Measurements from ENCODE around the gene MATCAP1.

MATCAP1 gene

DNA sequence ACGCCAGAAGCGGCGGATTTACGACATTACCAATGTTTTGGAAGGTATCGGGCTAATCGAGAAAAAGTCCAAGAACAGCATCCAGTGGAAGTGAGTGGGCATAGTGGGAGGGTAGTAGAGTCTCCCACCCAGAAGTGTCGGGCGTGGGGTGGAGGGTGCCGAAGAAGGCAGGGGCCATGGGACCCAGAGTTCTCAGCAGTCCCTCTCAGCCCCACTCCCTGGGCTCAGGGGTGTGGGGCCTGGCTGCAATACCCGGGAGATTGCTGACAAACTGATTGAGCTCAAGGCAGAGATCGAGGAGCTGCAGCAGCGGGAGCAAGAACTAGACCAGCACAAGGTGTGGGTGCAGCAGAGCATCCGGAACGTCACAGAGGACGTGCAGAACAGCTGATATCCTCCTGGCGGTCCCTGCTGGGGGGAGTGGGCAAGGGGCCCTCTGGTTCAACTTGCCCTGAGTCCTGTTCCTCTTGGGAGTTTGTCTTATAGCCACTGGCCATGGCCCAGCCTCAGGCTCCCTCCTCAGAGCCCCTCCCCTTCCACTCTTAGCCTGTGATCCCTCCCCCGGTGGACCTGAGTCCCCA, 9.1 kb upstream of the MATCAP1 start:
- peak overlapping the region; percentile 99 for H3K4me3 ChIP-seq (ENCODE audit: low read depth, low read length)
- no peak for DNase-seq (ENCODE audit: low read depth)

DNA sequence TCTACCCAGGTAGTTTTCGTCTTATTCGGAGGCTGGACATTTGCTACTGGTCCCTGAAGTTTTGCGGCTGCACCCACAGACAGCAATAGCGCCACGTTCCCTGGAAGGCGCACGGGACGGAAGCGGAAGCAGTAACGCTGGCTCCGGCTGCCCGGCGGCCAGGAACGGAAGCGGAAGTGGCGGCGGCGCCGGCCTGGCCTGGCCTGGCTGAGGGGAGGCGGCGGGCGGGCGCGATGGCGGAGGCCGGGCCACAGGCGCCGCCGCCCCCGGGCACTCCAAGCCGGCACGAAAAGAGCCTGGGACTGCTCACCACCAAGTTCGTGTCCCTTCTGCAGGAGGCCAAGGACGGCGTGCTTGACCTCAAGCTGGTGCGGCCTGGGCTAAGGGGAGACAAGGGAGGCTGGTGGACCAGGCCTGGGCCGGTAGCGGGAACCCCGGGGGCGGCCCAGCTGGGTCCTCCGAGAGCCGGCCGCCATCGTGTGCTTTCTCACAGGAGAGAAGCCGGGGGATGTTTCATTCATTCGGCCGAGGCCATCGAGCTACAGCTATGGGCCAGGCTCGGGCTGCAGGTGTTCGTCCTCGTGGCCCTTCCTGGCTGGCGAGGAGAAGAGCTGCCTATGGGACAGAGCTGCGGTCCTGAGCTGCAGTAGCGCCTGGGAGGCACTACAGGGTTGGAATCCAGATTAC, 8.4 kb upstream of the MATCAP1 start, which contains the start of gene E2F4:
TSS of gene E2F4 (plus strand) at position 161 of the 687 bp plus-strand sequence. CDS start at position 234, 73 bp downstream.
- no peak for DNase-seq (ENCODE audit: low read depth)
- peak within 1 kb of the TSS; percentile 99 for H3K4me3 ChIP-seq (ENCODE audit: low read depth, low read length)

DNA sequence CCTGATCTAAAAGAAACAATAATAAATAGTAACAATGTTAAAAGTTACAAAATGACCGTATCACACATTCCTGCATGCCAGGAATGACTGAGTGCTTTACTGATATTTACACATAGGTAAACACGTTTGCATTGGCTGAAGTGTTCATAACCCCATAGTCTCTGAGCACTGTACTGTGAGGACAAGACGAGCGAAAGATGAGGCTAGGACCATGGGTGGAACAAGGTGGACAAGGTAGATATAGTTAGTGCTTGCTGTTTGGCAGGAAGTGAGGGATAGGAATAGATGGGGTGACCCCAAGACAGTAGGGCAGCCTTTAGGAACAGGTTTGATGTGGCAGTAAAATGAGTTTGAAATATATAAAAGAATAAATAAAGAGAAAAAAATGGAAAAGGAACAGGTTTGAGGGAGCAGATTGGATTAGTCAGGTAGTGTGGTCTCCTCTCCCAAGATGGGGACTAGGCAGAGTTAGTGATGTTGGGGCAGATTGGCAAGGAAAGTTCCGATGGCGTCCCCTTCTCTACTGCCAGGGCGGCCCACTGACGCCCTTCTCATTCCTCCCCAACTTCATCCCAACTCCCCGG, 7.7 kb upstream of the MATCAP1 start:
- no peak for DNase-seq (ENCODE audit: low read depth)
- H3K4me3 ChIP-seq (ENCODE audit: low read depth, low read length), result peak overlapping the region; percentile 99

DNA sequence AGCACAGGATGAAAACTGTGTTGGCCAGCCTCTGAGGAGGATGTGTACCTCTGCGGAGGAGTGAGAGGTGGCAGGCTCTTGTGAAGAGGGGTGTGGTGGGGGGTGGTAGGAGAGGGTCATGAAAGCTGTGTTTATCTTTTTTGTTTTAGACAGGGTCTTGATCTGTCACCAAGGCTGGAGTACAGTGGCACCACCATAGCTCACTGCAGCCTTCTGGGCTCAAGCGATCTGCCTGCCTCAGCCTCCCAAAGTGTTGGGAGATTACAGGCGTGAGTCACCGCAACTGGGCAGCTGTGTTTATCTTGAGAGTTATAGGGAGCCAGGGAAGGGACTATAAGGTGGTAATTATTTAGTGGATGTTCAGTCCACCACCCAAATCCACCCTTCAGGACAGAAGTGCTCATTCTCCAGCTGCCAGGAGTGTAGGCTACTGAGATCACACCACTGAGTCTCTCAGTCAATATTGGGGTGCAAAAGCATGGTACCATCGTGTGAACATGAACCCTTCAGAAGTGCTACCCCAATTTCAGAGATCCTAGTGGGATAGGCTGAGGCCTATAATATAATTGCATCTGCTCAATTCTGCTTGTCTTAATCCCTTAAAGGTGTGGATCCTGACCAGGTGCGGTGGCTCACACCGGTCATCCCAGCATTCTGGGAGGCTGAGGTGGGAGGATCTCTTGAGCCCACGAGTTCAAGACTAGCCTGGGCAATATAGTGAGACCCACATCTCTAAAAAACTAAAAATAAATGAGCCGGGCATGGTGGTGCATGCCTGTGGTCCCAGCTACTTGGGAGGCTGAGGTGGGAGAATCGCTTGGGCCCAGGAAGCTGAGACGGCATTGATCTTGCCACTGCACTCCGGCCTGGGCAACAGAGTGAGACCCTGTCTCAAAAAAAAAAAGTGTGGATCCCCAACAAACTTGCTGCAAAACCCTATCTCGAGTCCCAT, 7.0 kb upstream of the MATCAP1 start:
- DNase-seq (ENCODE audit: low read depth), result no peak
- H3K4me3 ChIP-seq (ENCODE audit: low read depth, low read length), result no peak overlapping the region

DNA sequence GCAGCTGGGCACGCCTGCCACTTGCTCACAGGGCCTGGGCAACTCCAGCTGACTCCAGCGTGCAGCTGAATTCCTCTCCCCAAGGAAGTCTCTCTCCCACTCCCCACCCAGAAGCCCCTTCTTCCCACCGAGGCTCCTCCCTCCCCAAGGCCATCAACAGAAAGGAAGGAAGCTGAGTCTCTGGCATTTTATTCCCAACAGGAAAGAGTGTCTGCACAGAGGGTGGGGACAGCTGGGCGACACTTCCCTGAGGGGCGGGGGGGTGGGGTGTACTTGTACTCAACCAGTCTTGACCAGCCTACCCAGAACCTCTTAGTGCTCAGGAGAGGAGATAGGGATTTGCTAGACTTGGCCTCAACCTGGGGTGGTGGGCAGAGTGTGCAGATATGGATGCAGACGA, 6.3 kb upstream of the MATCAP1 start, which contains the start of gene EXOC3L1:
TSS of gene EXOC3L1 (minus strand) at position 96 of the 400 bp plus-strand sequence. CDS start 460 bp downstream, outside the sequence.
- H3K4me3 ChIP-seq (ENCODE audit: low read depth, low read length), result no peak within 1 kb of the TSS
- DNase-seq (ENCODE audit: low read depth), result no peak

DNA sequence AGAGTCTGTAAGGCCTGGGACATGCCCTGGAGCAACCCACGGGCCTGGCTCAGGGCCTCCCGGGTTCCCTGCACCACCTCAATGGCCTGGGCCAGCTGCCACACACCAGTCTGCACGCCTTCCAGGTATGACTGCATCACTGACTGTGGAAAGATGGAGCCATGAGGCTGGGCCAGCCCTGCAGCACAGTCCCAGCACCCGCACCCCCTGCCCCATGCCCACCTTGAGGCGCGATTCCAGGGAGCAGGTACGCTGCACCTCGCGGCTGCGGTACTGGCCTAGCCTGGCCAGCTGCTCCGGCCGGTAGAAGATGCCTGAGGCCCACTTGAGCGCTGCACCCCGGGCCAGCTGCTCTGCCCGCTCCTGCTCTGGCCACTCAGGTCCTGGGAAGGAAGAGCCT, 5.0 kb upstream of the MATCAP1 start:
- DNase-seq (ENCODE audit: low read depth), result no peak
- H3K4me3 ChIP-seq (ENCODE audit: low read depth, low read length), result no peak overlapping the region

DNA sequence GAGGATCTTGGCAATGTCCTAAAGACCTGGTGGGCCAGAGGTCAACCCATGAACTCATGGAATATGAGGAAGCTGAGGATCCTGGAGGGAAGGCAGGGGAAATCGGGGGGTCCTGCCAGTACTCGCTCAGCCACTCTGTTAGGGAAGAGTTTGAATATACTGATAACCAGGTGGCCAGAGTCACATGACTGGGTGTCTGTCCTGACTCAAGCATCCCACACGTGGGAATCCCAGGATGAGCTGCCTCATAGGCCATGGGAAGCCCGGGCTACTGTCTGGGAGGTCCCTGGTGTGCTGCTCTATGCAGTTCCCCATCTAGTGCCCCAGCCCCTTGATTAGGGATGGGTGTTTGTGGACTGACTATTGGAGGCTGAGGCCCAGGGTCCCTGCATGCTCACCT, 4.6 kb upstream of the MATCAP1 start:
- DNase-seq (ENCODE audit: low read depth), result no peak
- H3K4me3 ChIP-seq (ENCODE audit: low read depth, low read length), result no peak overlapping the region

DNA sequence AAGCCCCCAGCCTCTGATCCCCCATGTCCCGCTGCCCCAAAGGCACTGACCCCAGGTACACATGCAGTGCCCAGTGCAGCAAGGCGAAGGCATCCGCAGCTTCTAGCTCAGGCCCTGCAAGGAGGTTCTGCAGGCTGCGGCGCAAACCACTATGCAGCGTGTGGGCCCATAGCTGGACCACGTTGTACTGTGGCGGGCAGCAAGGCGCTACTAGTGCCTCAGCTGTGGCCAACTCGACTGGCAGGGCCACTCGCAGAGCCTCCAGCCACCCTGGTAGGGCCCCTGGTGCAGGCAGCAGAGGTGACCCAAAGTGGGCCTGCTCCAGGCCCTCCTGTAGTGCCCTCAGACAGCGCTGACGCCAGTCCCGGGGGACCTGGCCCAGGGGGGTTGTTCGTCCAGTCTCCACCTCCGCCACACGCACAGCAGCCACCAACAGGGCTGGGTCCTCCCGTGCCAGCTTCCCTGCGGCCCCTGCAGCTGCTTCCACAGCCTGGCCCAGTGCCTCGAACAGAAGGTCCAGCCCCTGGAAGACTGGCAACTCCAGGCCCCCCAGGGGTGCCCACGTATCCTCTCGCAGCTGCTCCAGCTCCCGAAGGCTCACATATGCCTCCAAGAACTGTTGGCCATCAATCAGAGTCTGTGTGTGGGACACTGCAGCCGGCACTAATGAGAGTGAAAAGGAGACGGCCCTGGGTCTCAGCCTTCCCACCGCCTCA, 3.6 kb upstream of the MATCAP1 start:
- no peak overlapping the region for H3K4me3 ChIP-seq (ENCODE audit: low read depth, low read length)
- no peak for DNase-seq (ENCODE audit: low read depth)

DNA sequence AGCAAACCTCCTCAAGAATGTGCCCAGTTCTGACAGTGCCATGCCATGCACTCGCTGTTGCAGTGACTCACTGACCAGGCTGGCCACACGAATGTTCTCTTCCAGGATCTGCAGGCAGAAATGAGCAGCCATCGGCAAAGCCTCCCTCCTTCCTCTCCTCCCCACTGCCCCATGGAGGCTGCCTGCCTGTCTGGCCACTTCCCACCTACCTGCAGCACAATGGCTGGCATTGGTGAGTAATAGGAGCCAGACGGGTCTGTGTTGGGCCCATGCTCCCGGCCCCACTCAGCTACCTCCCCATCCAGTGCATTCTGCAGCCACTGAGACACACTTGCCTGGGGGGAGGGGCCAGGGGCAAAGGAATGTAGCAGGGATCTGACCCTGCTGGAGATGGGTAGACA, 2.8 kb upstream of the MATCAP1 start:
- H3K4me3 ChIP-seq (ENCODE audit: low read depth, low read length), result no peak overlapping the region
- DNase-seq (ENCODE audit: low read depth), result no peak

DNA sequence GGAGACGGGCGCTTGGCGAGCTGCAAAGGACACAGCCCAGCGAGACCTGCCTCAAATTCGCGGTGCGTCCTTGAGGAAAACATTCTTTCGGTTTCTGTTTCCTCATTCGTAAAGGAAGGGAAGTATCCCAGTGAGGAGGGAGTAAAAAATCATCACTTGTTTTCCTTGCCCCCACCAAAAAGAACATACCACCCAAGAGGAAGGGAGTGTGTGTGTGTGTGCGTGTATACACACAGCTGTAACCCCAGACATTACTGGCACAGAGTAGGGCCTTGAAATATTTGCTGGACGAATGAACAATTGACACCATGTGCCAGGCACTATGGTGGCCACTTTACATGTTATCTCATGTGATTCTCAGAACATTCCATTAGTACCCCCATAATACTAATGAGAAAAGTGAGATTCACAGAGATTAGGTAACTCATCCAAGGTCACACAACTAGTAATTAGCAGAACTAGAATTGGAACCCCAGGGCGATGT, 1.9 kb upstream of the MATCAP1 start:
- H3K4me3 ChIP-seq (ENCODE audit: low read depth, low read length), result peak overlapping the region; percentile 17
- DNase-seq (ENCODE audit: low read depth), result no peak

DNA sequence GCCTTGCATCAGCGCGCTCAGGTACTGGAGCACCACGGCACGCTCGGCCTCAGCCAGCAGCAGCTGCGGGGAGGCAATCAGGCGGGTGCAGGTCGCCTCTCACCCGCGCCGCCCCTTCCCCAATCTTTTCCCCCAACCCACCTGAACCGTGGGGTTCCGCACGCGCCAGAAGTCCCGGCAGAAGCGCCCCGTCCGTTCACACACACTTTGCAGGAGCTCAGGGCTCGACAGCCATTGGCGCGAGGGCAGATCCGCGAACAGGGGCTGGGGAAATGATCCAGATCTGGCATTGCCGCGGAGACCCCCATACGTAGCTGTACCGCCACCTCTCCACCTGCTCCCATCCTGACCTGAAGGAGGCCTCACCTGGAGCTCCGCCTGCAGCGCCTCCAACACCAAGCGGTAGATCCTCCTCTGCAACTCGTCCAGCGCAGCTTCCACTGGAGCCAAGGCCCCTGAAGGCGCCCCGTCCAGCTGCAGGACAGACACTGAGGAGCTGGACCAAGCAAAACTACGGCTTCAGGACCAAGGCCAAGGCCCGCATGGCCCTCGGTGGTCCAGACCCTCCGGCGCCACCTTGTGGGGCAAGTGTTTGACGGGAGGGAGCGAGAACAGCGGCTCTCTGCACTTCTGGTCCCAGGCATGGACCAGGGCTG, 1.4 kb upstream of the MATCAP1 start:
- H3K4me3 ChIP-seq (ENCODE audit: low read depth, low read length), result peak overlapping the region; percentile 74
- DNase-seq (ENCODE audit: low read depth), result peak; percentile 71

DNA sequence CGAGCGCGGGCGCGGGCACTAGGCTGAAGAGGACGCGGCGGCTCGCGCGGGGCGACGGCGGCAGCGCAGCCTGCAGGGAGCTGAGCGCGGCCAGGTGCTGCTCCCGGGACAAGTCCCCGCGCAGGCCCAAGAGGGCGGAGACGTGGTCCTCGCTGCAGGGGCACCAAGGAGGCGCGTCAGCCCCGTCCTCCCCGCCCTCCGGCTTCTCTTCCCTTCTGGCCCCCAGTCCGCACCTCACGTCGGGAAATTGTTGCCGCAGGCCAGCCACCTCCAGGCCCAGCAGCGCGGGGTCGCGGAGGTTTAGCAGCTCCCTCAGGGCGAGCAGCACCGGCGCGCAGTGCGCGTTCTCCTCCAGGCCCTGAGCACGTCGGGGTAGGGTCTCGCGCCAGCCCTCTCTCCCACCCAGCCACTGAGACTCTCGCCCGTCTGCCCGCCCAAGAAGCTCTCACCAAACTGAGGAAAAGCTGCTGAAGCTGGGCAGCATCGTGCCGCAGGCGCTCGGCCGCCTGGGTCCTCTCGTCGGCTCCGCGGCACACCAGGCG, 761 bp upstream of the MATCAP1 start:
- peak overlapping the region; percentile 74 for H3K4me3 ChIP-seq (ENCODE audit: low read depth, low read length)
- no peak for DNase-seq (ENCODE audit: low read depth)

DNA sequence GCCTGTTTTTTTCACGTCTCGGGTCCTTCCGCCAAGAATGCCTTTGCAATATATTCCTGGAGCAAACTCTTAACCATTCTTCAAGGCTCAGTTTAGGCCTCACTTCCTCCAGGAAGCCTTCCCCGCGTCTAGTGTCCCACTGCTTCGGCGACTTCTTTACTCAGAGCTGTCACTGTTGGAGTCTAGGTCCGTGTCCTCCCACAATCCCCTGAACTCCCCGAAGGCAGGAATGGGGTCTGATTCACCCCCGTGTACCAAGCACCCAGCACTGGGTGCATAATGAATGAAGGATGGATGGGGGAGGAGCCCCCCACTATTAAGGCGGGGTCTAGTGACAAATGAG, 508 bp downstream of the MATCAP1 start:
- no peak for DNase-seq (ENCODE audit: low read depth)
- H3K4me3 ChIP-seq (ENCODE audit: low read depth, low read length), result peak overlapping the region; percentile 74

DNA sequence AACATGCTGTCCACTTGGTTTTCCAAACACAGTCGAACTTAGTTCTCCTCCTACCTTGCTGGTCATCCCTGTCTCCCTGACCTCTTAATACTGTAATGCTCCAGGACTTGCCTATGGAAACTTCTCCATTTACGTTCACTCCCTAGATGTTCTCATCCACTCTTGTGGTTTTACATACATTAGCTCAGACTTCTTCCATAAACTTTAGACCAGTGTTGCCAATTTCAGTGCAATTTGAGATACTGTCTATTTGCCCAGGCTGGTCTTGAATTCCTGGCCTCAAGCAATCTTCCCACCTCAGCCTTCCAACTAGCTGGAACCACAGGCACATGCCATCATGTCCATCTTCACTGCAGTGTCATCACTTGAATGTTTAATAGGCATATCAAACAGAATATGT, 1.5 kb downstream of the MATCAP1 start:
- DNase-seq (ENCODE audit: low read depth), result no peak

DNA sequence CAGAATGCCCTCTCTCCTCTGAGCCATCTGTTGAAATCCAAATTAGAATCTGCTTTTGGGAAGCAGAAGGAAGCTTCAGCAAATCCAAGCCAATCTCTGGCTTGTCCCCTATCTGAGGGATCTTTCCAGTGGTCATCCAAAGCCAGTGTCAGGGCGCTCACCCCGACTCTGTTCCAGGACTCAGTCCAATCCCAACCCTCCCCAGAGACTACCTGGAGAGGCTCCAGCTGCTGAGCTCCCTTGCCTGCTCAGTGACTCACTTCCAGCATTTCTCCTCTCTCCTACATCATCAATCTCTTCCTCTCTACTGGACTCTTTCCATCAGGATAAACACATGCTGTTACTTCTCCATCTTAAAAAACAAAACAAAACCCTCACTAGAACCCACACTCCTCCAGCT, 2.4 kb downstream of the MATCAP1 start:
- DNase-seq (ENCODE audit: low read depth), result peak; percentile 81
- H3K4me3 ChIP-seq (ENCODE audit: low read depth, low read length), result peak overlapping the region; percentile 74

More for the DNA sequence above, 1.5 kb downstream of the MATCAP1 start:
- peak overlapping the region; percentile 74 for H3K4me3 ChIP-seq (ENCODE audit: low read depth, low read length)

DNA sequence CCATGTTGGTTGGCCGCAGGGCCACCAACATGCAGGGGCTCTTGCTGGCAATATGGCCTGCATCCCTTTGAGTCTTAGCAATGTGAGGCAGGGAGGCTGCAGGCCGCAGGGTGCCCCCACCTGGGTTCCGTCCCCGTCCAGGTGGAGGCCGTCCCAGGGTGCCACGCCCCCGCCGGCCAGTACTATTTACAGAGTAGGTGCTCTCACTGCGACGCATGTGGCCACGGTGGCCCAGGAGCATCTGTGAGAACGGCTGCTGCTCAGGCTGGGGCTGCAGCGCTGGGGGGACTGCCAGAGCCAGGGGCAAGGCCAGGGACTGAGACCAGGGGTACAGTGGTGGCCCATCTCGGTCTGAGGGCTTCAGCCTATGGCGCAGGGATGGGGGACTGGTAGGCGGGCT, 3.6 kb downstream of the MATCAP1 start:
- no peak overlapping the region for H3K4me3 ChIP-seq (ENCODE audit: low read depth, low read length)
- DNase-seq (ENCODE audit: low read depth), result no peak

DNA sequence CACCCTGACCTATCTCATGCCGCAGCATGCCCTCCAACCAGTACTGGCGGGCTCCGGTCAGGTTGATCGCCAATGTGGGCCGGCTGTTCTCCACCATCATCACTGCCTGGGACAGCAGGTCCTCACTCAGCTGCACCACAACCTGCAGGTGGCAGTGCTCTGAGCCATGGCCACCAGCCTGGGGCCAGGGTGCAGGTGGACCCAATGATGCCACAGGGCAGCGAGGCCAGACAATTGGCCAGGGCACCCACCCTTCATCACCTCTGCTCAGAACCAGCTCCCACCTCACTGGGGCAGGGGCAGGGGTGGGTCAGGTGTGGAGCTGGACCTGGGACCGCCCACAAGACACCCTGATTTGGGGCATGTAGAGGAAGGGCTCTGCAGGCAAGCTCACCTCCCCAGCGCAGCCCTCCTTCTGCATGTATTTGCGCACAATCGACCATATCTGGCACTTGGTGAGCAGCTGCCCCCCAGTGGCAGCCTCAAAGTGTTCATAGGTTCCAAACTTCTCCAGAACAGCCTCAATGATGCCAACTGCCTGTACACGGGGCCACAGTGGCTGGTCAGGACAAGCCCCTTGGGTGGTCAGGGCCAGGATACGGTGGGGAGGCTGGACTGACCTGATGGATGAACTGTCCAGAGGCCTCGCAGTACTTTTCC, 4.2 kb downstream of the MATCAP1 start:
- no peak for DNase-seq (ENCODE audit: low read depth)
- H3K4me3 ChIP-seq (ENCODE audit: low read depth, low read length), result no peak overlapping the region

Data from skeletal muscle cell (primary cell).